H9 (cell line): ENCODE measurements around the gene CYCS. TPM values are rescaled to one million over a fixed set of nuclear protein-coding genes. Genes with fewer than 3 reads are reported as not detected.

Experiments used
- DNase-seq: peaks from one replicate; pipeline ENCODE4 v3.0.0-alpha.2; 2017
- H2AFZ ChIP-seq: one replicate; pipeline ENCODE4 v1.6.1; 2013; ENCODE audit warnings: mild to moderate bottlenecking, low read length, control low read depth, moderate library complexity
- H2AK5ac ChIP-seq: 2 replicates; pipeline ENCODE4 v1.6.1; 2013; ENCODE audit warnings: low read length, control low read depth, mixed read lengths; ENCODE audit not compliant: insufficient read length
- H2BK120ac ChIP-seq: one replicate; pipeline ENCODE4 v1.6.1; 2013; ENCODE audit warnings: low read depth, mild to moderate bottlenecking, low read length, control low read depth, inconsistent platforms; ENCODE audit not compliant: poor library complexity, severe bottlenecking
- H2BK12ac ChIP-seq: 2 replicates; pipeline ENCODE4 v1.6.1; 2013; ENCODE audit warnings: low read length, control low read depth, mixed read lengths, low read depth; ENCODE audit not compliant: insufficient read length
- H2BK15ac ChIP-seq: 2 replicates; pipeline ENCODE4 v1.6.1; 2013; ENCODE audit warnings: low read depth, low read length, control low read depth
- H2BK20ac ChIP-seq: one replicate; pipeline ENCODE4 v1.6.1; 2013; ENCODE audit warnings: low read depth, mild to moderate bottlenecking, low read length, control low read depth, inconsistent platforms; ENCODE audit not compliant: poor library complexity, severe bottlenecking
- H2BK5ac ChIP-seq: 2 replicates; pipeline ENCODE4 v1.6.1; 2013; ENCODE audit warnings: low read length, control low read depth, mixed read lengths; ENCODE audit not compliant: insufficient read length
- H3K14ac ChIP-seq: 2 replicates; pipeline ENCODE4 v1.6.1; 2013; ENCODE audit warnings: low read length, control low read depth; ENCODE audit not compliant: insufficient read depth
- H3K18ac ChIP-seq: 2 replicates; pipeline ENCODE4 v1.6.1; 2013; ENCODE audit warnings: low read depth, mild to moderate bottlenecking, mixed read lengths, low read length, control low read depth; ENCODE audit not compliant: insufficient read length
- H3K23ac ChIP-seq: 2 replicates; pipeline ENCODE4 v1.6.1; 2013; ENCODE audit warnings: low read length, control low read depth, mixed read lengths, low read depth; ENCODE audit not compliant: insufficient read length
- H3K23me2 ChIP-seq: 2 replicates; pipeline ENCODE4 v1.6.1; 2013; ENCODE audit warnings: low read depth, mild to moderate bottlenecking, mixed read lengths, low read length, control low read depth; ENCODE audit not compliant: insufficient read length, poor library complexity, severe bottlenecking
- H3K27ac ChIP-seq: 2 replicates; pipeline ENCODE4 v1.5.1; 2013; ENCODE audit warnings: low read length, control low read depth, mixed read lengths, low read depth; ENCODE audit not compliant: insufficient read length
- H3K27me3 ChIP-seq: 2 replicates; pipeline ENCODE4 v1.6.1; 2013; ENCODE audit warnings: low read length, control low read depth, inconsistent platforms; ENCODE audit not compliant: insufficient read depth
- H3K4ac ChIP-seq: 2 replicates; pipeline ENCODE4 v1.6.1; 2013; ENCODE audit warnings: low read depth, mild to moderate bottlenecking, control low read depth, inconsistent platforms, low read length, moderate library complexity
- H3K4me1 ChIP-seq: 2 replicates; pipeline ENCODE4 v1.6.1; 2013; ENCODE audit warnings: low read length, control low read depth, inconsistent platforms; ENCODE audit not compliant: insufficient read depth
- H3K4me2 ChIP-seq: 2 replicates; pipeline ENCODE4 v1.6.1; 2013; ENCODE audit warnings: low read length, control low read depth, mixed read lengths; ENCODE audit not compliant: insufficient read length, insufficient read depth
- H3K56ac ChIP-seq: 2 replicates; pipeline ENCODE4 v1.6.1; 2013; ENCODE audit warnings: low read depth, mild to moderate bottlenecking, mixed read lengths, low read length, control low read depth; ENCODE audit not compliant: insufficient read length
- H3K79me1 ChIP-seq: 2 replicates; pipeline ENCODE4 v1.6.1; 2013; ENCODE audit warnings: low read depth, mild to moderate bottlenecking, moderate library complexity, low read length, control low read depth, inconsistent platforms; ENCODE audit not compliant: insufficient read depth, poor library complexity, severe bottlenecking
- H3K79me2 ChIP-seq: 2 replicates; pipeline ENCODE4 v1.6.1; 2013; ENCODE audit warnings: low read length, control low read depth, inconsistent platforms; ENCODE audit not compliant: insufficient read depth
- H3K9ac ChIP-seq: 2 replicates; pipeline ENCODE4 v1.6.1; 2013; ENCODE audit warnings: low read length, control low read depth, mixed read lengths; ENCODE audit not compliant: insufficient read length; ENCODE audit errors: extremely low read depth
- H3K9me3 ChIP-seq: one replicate; pipeline ENCODE4 v1.6.1; 2013; ENCODE audit warnings: low read depth, low read length, inconsistent platforms; ENCODE audit not compliant: control insufficient read depth
- H3T11ph ChIP-seq: one replicate; pipeline ENCODE4 v1.6.1; 2013; ENCODE audit warnings: mild to moderate bottlenecking, low read length, control low read depth, inconsistent platforms
- H4K20me1 ChIP-seq: one replicate; pipeline ENCODE4 v1.6.1; 2013; ENCODE audit not compliant: control insufficient read depth, insufficient read length, insufficient read depth
- H4K5ac ChIP-seq: 2 replicates; pipeline ENCODE4 v1.6.1; 2013; ENCODE audit warnings: low read depth, mild to moderate bottlenecking, mixed read lengths, low read length, control low read depth; ENCODE audit not compliant: insufficient read length
- H4K8ac ChIP-seq: replicated peaks from 2 replicates; pipeline ENCODE4 v1.6.1; 2013; ENCODE audit warnings: low read length, control low read depth, mixed read lengths, low read depth; ENCODE audit not compliant: insufficient read length
- H4K91ac ChIP-seq: 2 replicates; pipeline ENCODE4 v1.6.1; 2013; ENCODE audit warnings: low read depth, mild to moderate bottlenecking, moderate library complexity, mixed read lengths, low read length, control low read depth; ENCODE audit not compliant: insufficient read length
- H3K27ac Mint-ChIP-seq, 3 experiments: 2 replicates in 2 of 3; 3 replicates in 1 of 3; pipeline ENCODE4 v1.8.0; 2020 to 2021; ENCODE audit warnings: mixed read lengths in 3 of 3, mild to moderate bottlenecking in 1 of 3, moderate library complexity in 1 of 3
- H3K27me3 Mint-ChIP-seq: 2 replicates; pipeline ENCODE4 v1.8.0; 2021; ENCODE audit warnings: low read depth, mild to moderate bottlenecking, moderate library complexity, mixed read lengths
- H3K36me3 Mint-ChIP-seq, 3 experiments: 2 replicates in 2 of 3; 3 replicates in 1 of 3; pipeline ENCODE4 v1.8.0; 2020 to 2021; ENCODE audit warnings: low read depth in 3 of 3, mixed read lengths in 3 of 3; ENCODE audit not compliant: insufficient read depth in 1 of 3
- H3K4me1 Mint-ChIP-seq, 2 experiments: 2 replicates each; pipeline ENCODE4 v1.8.0; 2020; ENCODE audit warnings: mixed read lengths in 2 of 2
- H3K4me3 Mint-ChIP-seq, 2 experiments: 2 replicates in 1 of 2; 3 replicates in 1 of 2; pipeline ENCODE4 v1.8.0; 2020 to 2021; ENCODE audit warnings: mild to moderate bottlenecking in 2 of 2, mixed read lengths in 2 of 2, moderate library complexity in 1 of 2
- H3K9me3 Mint-ChIP-seq, 2 experiments: 2 replicates in 1 of 2; 3 replicates in 1 of 2; pipeline ENCODE4 v1.8.0; 2020; ENCODE audit warnings: mild to moderate bottlenecking in 2 of 2, mixed read lengths in 2 of 2, moderate library complexity in 1 of 2
- WGBS: extraction: QIAGEN DNeasy Blood & Tissue Kit; methylation state at CpG from one replicate; pipeline ENCODE4 v1.1.7; 2013; ENCODE audit warnings: missing lambda C conversion rate, low lambda C conversion rate, mixed read lengths; ENCODE audit not compliant: insufficient read length; ENCODE audit errors: extremely low coverage; 5-methylcytosine and 5-hydroxymethylcytosine counted together
- total RNA-seq: library from RNA; stranded (reverse); gene quantifications from 2 replicates; pipeline ENCODE4 v1.2.1, GENCODE V29; 2021
- TF ChIP-seq, protein P1 (sequence below): fragments of 200-600 bp; sonication (generic); conservative IDR thresholded peaks from 3 replicates; pipeline ENCODE4 v1.8.0; 2021; ENCODE audit warnings: antibody characterized with exemption, mild to moderate bottlenecking

Gene CYCS
- total RNA-seq, 1 experiment from 2014 or later = 209 TPM

DNA sequence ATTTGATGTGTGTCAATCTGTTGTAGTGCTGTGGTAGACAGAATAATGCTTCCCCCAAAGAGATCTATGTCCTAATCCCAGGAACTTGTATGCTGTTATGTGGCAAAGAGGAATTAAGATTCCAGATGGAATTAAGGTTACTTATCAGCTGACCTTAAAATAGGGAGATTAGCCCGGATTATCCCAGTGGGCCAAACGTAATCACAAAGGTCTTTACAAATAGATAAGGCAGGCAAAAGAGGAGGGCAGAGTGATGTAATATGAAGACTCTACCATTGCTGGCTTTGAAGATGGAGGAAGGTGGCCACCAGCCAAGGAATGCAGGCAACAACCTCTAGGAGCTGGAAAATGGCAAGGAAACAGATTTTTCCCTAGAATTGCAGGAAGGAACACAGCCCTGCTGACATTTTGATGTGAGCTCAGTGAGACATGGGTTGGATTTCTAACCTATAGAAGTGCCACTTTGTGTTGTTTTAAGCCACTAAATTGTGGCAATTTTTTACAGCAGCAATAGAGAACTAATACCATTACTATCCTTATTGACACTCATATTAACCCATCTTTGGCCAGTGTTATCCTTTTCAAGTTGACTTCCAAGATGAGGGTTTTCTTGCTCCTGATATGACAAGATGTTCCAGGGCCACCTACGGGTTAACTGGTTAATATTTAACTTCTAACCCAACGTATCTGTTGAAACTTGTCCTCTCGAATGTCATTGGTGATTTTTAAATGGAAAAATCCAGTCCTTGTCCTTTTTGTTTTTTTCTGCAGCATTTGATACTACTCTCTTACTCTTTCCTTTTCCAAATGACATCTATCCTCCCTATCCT is 29.3 kb downstream of the CYCS start:
- Histone ChIP-seq H3K9me3 (no peaks in the 10 kb centered on the region), H2BK20ac (no peak overlapping the region), H2AK5ac (no peak overlapping the region), H3K56ac (no peak overlapping the region), H3K4me2 (no peak overlapping the region), H2AFZ (no peak overlapping the region), H3K4me1 (no peaks in the 10 kb centered on the region), H3K9ac (no peak overlapping the region), H2BK5ac (no peak overlapping the region), H3K27ac (no peak overlapping the region), H4K91ac (no peak overlapping the region), H2BK15ac (no peak overlapping the region), H3K79me2 (no peaks in the 10 kb centered on the region), H2BK120ac (no peak overlapping the region), H4K20me1 (no peaks in the 10 kb centered on the region), H3K23ac (no peak overlapping the region), H3K27me3 (no peaks in the 10 kb centered on the region), H3K18ac (no peak overlapping the region), H3K79me1 (no peaks in the 10 kb centered on the region), H3K4ac (no peak overlapping the region), H2BK12ac (no peak overlapping the region), H3K14ac (no peak overlapping the region), H3T11ph (no peak overlapping the region), H4K8ac (no peak overlapping the region), H3K23me2 (no peaks in the 10 kb centered on the region), H4K5ac (no peak overlapping the region)
- H3K4me3 Mint-ChIP-seq = no peak overlapping the region
- peaks cover 4 to 6% of the 10 kb centered on the region in 2 experiments for H3K4me1 Mint-ChIP-seq
- no peaks in the 10 kb centered on the region for H3K27me3 Mint-ChIP-seq
- H3K9me3 Mint-ChIP-seq = peaks cover 2 to 13% of the 10 kb centered on the region in 2 experiments; a peak in 2 of 5 replicates
- H3K27ac Mint-ChIP-seq = no peak overlapping the region
- H3K36me3 Mint-ChIP-seq = peaks cover 0 to 16% (median 0%) of the 10 kb centered on the region in 3 experiments; a peak in 2 of 7 replicates
- DNase-seq = no peak
- WGBS = no CpG with 5 or more reads among the region's 5 CpGs
- TF ChIP-seq, protein P1, sequence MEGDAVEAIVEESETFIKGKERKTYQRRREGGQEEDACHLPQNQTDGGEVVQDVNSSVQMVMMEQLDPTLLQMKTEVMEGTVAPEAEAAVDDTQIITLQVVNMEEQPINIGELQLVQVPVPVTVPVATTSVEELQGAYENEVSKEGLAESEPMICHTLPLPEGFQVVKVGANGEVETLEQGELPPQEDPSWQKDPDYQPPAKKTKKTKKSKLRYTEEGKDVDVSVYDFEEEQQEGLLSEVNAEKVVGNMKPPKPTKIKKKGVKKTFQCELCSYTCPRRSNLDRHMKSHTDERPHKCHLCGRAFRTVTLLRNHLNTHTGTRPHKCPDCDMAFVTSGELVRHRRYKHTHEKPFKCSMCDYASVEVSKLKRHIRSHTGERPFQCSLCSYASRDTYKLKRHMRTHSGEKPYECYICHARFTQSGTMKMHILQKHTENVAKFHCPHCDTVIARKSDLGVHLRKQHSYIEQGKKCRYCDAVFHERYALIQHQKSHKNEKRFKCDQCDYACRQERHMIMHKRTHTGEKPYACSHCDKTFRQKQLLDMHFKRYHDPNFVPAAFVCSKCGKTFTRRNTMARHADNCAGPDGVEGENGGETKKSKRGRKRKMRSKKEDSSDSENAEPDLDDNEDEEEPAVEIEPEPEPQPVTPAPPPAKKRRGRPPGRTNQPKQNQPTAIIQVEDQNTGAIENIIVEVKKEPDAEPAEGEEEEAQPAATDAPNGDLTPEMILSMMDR = no peak
